GM12873 (cell line): Measurements from ENCODE around the gene MNT.

Experiments
- TF ChIP-seq, protein P1 (sequence below): IDR thresholded peaks from 2 replicates; pipeline ENCODE4 v1.5.1; 2012; ENCODE audit warnings: low read depth, mild to moderate bottlenecking, moderate library complexity, low read length, control low read depth; ENCODE audit not compliant: insufficient read depth; ENCODE audit errors: missing control alignments

MNT gene

DNA sequence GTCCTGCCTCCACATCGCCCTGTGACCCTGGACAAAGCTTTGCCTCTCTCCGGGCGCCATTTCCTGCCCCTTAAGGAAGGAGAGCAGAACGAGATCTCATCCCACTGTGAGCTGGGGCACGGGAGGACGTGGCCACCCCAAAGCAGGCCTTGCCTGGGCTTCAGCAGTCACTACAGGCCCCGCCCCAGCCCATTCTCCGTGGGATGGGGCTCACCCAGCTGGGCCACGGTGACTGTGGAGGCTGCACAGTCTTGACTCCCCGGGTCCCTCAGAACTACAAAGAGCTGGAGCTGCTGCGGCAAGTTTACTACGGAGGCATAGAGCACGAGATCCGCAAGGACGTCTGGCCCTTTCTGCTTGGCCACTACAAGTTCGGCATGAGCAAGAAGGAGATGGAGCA is 28.2 kb downstream of the MNT start:
- TF ChIP-seq, protein P1, sequence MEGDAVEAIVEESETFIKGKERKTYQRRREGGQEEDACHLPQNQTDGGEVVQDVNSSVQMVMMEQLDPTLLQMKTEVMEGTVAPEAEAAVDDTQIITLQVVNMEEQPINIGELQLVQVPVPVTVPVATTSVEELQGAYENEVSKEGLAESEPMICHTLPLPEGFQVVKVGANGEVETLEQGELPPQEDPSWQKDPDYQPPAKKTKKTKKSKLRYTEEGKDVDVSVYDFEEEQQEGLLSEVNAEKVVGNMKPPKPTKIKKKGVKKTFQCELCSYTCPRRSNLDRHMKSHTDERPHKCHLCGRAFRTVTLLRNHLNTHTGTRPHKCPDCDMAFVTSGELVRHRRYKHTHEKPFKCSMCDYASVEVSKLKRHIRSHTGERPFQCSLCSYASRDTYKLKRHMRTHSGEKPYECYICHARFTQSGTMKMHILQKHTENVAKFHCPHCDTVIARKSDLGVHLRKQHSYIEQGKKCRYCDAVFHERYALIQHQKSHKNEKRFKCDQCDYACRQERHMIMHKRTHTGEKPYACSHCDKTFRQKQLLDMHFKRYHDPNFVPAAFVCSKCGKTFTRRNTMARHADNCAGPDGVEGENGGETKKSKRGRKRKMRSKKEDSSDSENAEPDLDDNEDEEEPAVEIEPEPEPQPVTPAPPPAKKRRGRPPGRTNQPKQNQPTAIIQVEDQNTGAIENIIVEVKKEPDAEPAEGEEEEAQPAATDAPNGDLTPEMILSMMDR: no peak

DNA sequence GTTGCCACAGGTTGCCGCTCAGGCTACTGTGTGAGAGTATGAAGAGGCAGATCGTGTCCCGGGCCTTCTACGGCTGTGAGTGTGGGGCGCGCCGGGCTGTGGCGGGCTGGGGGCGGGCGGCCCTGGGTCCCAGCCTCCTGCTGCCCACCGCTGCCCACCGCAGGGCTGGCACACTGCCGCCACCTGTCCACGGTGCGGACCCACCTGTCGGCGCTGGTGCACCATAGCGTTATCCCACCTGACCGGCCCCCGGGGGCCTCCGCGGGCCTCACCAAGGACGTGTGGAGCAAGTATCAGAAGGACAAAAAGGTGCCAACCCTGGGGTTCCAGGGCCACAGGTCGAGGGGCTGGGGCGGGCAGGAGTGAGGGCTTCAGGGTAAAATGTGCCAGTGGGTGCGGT is 28.7 kb downstream of the MNT start:
- TF ChIP-seq, protein P1: no peak

DNA sequence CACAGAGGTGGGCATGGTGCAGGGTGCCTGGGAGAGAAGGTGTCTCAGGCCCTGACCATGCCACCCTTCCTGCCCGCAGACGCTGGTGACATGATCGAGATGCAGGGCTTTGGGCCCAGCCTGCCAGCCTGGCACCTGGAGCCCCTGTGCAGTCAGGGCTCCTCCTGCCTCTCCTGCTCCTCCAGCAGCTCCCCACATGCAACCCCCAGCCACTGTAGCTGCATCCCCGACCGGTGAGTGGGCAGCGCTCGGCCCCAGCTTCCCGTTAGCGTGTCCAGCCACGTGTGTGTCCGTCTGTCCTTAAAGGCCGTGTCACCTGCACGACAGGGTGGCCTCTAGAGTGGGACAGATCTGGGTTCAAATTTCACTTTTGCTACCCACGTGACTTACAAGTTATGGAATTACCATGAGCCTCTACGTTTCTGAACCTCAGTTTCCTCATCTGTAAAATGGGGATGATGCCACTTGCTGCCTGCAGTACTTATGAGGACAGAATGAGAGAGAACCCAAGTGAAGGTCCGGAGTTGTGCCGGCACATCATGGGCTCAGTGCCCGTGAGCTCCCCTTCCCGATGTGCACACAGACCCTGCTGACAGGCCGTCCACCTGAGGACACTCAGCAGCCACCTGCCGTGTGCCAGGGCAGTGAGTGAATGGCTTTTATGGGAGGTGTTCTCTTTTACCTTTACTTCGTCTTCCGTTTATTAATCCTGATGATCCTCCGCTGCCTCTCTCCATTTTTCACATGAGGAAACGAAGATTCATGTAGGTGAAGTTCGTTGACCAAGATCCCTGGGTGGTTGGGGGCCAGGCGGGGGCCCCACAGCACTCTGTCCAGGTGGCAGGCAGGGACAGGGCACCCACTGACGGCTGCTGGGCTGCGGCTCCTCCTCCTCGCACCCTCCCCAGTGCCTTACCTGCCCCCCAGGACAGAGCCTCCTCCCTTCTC is 29.4 kb downstream of the MNT start:
- TF ChIP-seq, protein P1: no peak

DNA sequence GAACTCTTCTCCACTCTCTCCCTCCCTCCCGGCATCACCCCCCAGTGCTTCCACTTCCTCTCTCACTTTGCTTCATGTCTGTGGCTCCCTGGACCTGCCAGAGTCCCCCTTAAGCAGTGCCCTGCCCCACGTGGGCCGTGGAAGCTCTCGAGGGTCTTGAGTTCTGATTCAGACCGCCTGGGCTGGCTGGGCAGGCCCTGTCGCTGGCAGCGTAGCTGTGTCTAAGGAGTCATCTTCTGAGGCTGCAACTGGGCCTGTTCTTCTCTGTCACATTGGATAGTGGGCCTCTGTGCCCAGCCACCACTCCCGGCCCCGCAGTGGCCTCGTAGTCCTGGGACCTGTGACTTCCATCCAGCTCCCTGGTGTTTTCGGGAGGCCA is 30.7 kb downstream of the MNT start:
- TF ChIP-seq, protein P1: no peak

DNA sequence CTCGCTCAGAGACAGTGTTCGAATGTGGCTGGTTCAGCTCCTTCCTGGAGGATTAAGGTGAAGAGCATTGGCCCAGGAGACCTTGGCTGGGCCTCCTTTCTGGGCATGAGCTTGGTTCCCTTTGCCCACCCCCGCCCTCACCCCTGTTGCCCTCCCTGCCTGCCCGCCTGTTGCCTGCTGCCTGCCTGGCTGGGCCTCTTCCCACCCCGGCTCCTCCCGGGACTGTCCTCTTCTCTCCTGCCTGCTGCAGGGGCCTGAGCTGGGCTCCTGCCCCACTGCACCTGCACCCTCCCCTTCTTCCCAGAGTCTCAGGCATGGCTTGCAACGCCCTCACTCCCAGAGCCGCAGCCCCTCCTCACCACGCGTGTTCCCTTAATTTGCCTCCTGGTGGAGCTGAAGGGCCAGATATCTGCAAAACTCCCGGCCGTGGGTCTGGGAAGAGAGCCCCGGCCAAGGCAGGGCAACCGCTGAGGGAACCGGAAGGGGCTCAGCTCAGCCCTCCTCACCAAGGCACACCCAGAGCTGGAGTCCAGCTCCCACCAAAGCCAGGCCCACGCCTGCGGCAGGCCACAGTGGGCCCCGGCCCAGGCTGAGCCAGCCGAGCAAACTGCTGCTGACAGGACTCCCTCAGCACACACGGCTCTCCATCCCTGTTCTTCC is 31.2 kb downstream of the MNT start:
- TF ChIP-seq, protein P1: no peak

DNA sequence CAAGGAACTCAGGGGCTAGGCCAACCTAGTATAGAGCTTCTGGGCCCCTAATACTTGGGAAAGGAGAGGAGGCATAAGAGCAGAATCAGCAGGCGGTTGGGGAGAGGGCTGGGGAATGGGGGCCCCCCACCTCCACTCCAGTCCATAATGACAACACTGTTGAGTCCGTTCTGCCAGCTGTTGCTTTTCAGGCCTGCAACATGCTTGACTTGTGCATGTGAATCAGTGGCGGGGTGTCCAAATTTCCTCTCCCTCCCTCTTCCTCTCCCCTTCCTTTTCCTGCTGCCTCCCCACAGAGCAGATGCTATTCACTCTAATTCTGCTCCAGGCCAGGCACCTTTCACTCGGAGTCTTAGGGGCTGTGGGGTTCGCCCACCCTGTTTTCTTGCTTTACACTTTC is 31.8 kb downstream of the MNT start:
- TF ChIP-seq, protein P1: no peak

DNA sequence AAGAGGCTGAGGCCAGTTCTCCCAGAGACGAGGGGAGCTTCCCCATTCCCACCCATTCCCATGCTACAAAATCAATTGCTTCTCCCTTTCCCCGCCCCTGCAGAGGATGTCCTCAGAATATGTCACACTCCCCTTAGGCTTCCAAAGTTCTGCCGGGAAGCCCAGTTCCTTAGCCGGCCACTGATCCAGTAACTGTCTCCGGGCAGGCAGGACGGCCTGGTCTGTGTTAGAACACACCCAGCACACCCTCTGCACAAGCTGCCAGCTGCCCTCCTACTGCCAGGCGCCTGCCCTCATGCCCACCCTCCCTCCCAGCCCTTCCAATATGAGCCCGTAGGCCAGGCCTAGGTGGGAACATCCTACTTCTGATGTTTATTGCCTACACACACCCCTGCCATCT is 32.5 kb downstream of the MNT start:
- TF ChIP-seq, protein P1: no peak
